GM19395 (cell line): ENCODE results near the gene PDCD2L.
"Not testable (repeated sequence)": the region's sequence is repeated elsewhere in the genome, so short reads cannot be mapped to it uniquely, and the experiment has no call there.

Source experiments
- ATAC-seq: cut with Tn5 transposase; IDR thresholded peaks from one replicate; pipeline ENCODE4 v1.9.1; 2021; ENCODE audit warnings: mild to moderate bottlenecking, moderate library complexity; ENCODE audit not compliant: unreplicated experiment

PDCD2L gene

GRCh38 chr19:34373601-34374288, 30.5 kb upstream of the PDCD2L start:
- ATAC-seq, result no peak

- ATAC-seq, result no peak
Observed at GRCh38 chr19:34375598-34375997, 28.6 kb upstream of the PDCD2L start.

GRCh38 chr19:34380639-34381241, 23.5 kb upstream of the PDCD2L start:
- no peak for ATAC-seq

GRCh38 chr19:34381399-34382251, 22.6 kb upstream of the PDCD2L start:
- ATAC-seq, result no peak

GRCh38 chr19:34382471-34382870, 21.7 kb upstream of the PDCD2L start:
- no peak for ATAC-seq

GRCh38 chr19:34383599-34383998, 20.6 kb upstream of the PDCD2L start:
- no peak for ATAC-seq

- ATAC-seq, result no peak
Observed at GRCh38 chr19:34386645-34387445, 17.4 kb upstream of the PDCD2L start.

GRCh38 chr19:34387446-34387810, 16.8 kb upstream of the PDCD2L start:
- no peak for ATAC-seq

GRCh38 chr19:34388745-34389144, 15.5 kb upstream of the PDCD2L start:
- ATAC-seq, result not testable (repeated sequence)

- no peak for ATAC-seq
Observed at GRCh38 chr19:34391813-34392212, 12.4 kb upstream of the PDCD2L start.

GRCh38 chr19:34393031-34393430, 11.2 kb upstream of the PDCD2L start:
- no peak for ATAC-seq

- ATAC-seq, result no peak
Observed at GRCh38 chr19:34393629-34394028, 10.6 kb upstream of the PDCD2L start.

GRCh38 chr19:34397853-34398252, 6.3 kb upstream of the PDCD2L start:
- ATAC-seq, result no peak

- no peak for ATAC-seq
Observed at GRCh38 chr19:34399886-34400285, 4.3 kb upstream of the PDCD2L start.

GRCh38 chr19:34400844-34401243, 3.4 kb upstream of the PDCD2L start:
- not testable (repeated sequence) for ATAC-seq

GRCh38 chr19:34402074-34402600, 2.1 kb upstream of the PDCD2L start:
- ATAC-seq, result no peak

GRCh38 chr19:34403784-34404108, 453 bp upstream of the PDCD2L start:
- ATAC-seq, result no peak

- ATAC-seq, result no peak
Observed at GRCh38 chr19:34405892-34406660, 1.9 kb downstream of the PDCD2L start.

- ATAC-seq, result no peak
Observed at GRCh38 chr19:34408411-34408810, 4.2 kb downstream of the PDCD2L start.
